ENCODE results near the gene PHLPP1. TPM values are rescaled to one million over a fixed set of nuclear protein-coding genes. Genes with fewer than 3 reads are reported as not detected.

The PHLPP1 gene
- total and polyA plus RNA-seq, 5 donors from 2014 or later: 0.27 to 20.3 (median 0.52) TPM

DNA sequence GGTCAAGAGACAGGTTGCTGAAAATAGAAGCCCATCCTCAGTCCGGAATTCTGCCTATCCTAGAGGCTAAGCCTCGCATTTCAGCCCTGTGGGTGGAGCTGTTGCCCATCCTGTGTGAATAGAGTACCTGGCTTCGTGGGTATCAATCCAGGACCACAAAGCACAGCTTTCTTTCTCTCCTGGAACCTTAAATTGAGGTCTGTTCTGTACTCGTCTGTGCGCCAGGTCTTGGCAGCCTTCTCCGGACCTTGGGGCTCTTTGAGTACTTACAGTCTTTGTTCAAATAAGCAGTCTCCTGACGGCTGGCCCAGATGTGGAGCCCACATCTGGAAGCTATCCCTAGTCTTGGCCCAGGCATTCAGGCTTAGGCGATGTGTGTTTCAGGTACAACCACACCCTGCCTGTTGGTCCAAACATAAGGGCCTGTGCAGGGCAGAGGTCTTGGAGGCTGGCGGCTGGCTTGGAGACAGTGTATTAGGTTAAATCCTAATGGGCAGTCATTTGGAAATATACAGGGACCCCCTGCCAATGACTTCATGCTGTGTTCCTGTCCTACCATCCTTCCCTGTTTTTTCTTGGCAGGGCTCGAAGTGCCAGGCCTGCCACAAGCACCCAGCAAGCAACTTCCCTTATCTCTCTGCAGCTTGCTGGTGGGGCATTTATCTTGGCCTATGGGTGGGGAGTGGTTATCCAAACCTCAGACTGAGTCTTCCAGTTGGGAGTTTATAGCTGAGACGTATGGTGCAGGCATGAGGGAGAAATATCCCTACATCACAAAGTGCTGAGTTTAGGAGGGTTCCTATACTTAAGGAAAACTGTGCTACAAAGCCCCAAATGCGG, 310.1 kb downstream of the PHLPP1 start:
- H3K9me3 ChIP-seq (ENCODE audit: control insufficient read depth in 2 of 2, low read length in 2 of 2): no peaks in the 10 kb centered on the region
- no peak overlapping the region for H3K4me3 ChIP-seq (ENCODE audit: low read depth, low read length)
- no peak overlapping the region for H3K27ac ChIP-seq (ENCODE audit: insufficient read depth, low read length, poor library complexity, severe bottlenecking)
- DNase-seq: no peak
- peaks cover 37% of the 10 kb centered on the region for H3K27me3 Mint-ChIP-seq
- H3K4me1 ChIP-seq (ENCODE audit: control insufficient read depth, insufficient read depth, low read length, poor library complexity, severe bottlenecking): no peaks in the 10 kb centered on the region
- H3K9me3 Mint-ChIP-seq: no peaks in the 10 kb centered on the region
- H3K4me1 Mint-ChIP-seq: no peaks in the 10 kb centered on the region
- peaks cover 8% of the 10 kb centered on the region for H3K27me3 ChIP-seq (ENCODE audit: control insufficient read depth, insufficient read depth, low read length)
- ATAC-seq (ENCODE audit: low read depth in 2 of 2): no peak
- H3K27ac Mint-ChIP-seq: no peak overlapping the region
- no peaks in the 10 kb centered on the region for H3K36me3 Mint-ChIP-seq
- no peak overlapping the region for H3K4me3 Mint-ChIP-seq
- H3K36me3 ChIP-seq (ENCODE audit: control insufficient read depth, insufficient read depth, low read length): no peaks in the 10 kb centered on the region

DNA sequence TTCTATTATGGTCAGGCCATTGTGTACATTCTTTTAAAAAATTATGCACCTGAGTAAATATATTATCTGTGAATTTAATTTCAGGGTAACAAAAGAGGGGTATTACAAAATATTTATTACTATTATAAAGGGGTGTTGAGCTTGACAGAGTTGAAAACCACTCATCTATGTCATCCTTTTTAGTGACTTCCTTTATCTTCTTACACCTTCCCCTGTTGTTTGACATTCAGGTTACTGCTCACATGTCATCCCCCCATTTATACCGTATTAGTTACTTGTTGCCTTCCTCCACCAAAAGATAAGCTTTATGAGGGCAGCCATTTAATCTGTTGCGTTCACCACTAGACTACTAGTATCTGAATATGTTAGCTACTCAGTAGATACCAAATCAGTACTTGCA, 313.0 kb downstream of the PHLPP1 start:
- DNase-seq (no peak), ATAC-seq (ENCODE audit: low read depth in 2 of 2) (no peak)
- Mint-ChIP-seq H3K4me1 (peaks cover 0 to 2% (median 0%) of the 10 kb centered on the region in 4 donors), H3K9me3 (peaks cover 0 to 2% (median 0%) of the 10 kb centered on the region in 7 donors), H3K27ac (no peak overlapping the region), H3K4me3 (no peak overlapping the region), H3K36me3 (no peaks in the 10 kb centered on the region), H3K27me3 (peaks cover 24% of the 10 kb centered on the region)
- H3K4me1 ChIP-seq (ENCODE audit: control insufficient read depth, insufficient read depth, low read length, poor library complexity, severe bottlenecking): no peaks in the 10 kb centered on the region
- H3K27me3 ChIP-seq (ENCODE audit: control insufficient read depth, insufficient read depth, low read length): peaks cover 14% of the 10 kb centered on the region
- no peak overlapping the region for H3K4me3 ChIP-seq (ENCODE audit: low read depth, low read length)
- H3K36me3 ChIP-seq (ENCODE audit: control insufficient read depth, insufficient read depth, low read length): no peaks in the 10 kb centered on the region
- H3K9me3 ChIP-seq (ENCODE audit: control insufficient read depth in 2 of 2, low read length in 2 of 2): no peaks in the 10 kb centered on the region
- no peak overlapping the region for H3K27ac ChIP-seq (ENCODE audit: insufficient read depth, low read length, poor library complexity, severe bottlenecking)

Other genes with a start within 250 kb of the PHLPP1 start
- gene ZCCHC2, start 192.5 kb upstream of the PHLPP1 start, total RNA-seq: 82.5 TPM
- 1 to 10 TPM; 1.7 to 2.2 (median 2.0) TPM for gene ZCCHC2, start 192.5 kb upstream of the PHLPP1 start, polyA plus RNA-seq